HUES48 (cell line): ENCODE measurements around the gene SLC36A1.
A peak's percentile ranks its signal among the peaks of the same experiment; 100 is the strongest.

Experiments used
- H3K27ac ChIP-seq: one replicate; pipeline ENCODE4 v1.7.0; 2013; ENCODE audit warnings: low read depth, low read length, inconsistent platforms
- H3K27me3 ChIP-seq: 2 replicates; pipeline ENCODE4 v1.6.1; 2013; ENCODE audit warnings: mild to moderate bottlenecking, low read length; ENCODE audit not compliant: control insufficient read depth, insufficient read depth
- H3K36me3 ChIP-seq: 2 replicates; pipeline ENCODE4 v1.6.1; 2013; ENCODE audit warnings: low read length; ENCODE audit not compliant: control insufficient read depth, insufficient read depth
- H3K4me1 ChIP-seq: 2 replicates; pipeline ENCODE4 v1.6.1; 2013; ENCODE audit warnings: mild to moderate bottlenecking, low read length; ENCODE audit not compliant: control insufficient read depth, insufficient read depth
- H3K4me3 ChIP-seq: 2 replicates; pipeline ENCODE4 v1.5.1; 2013; ENCODE audit warnings: mild to moderate bottlenecking, low read depth, low read length
- H3K9ac ChIP-seq: 2 replicates; pipeline ENCODE4 v1.6.1; 2013; ENCODE audit warnings: mild to moderate bottlenecking, low read depth, low read length, moderate library complexity
- H3K9me3 ChIP-seq: 2 replicates; pipeline ENCODE4 v1.6.1; 2013; ENCODE audit warnings: low read length; ENCODE audit not compliant: control insufficient read depth, insufficient read depth

SLC36A1 gene

GRCh38 chr5:151490627-151491026 is 43.2 kb downstream of the SLC36A1 start:
- no peak overlapping the region for H3K27ac ChIP-seq
- H3K36me3 ChIP-seq, result peaks cover 13% of the 10 kb centered on the region; the same call in 1 of the 2 replicates

GRCh38 chr5:151491062-151491461 is 43.7 kb downstream of the SLC36A1 start:
- Histone ChIP-seq H3K27me3 (no peaks in the 10 kb centered on the region), H3K27ac (no peak overlapping the region), H3K9ac (no peak overlapping the region)

More at GRCh38 chr5:151490627-151491026, 43.2 kb downstream of the SLC36A1 start:
- H3K9ac ChIP-seq, result no peak overlapping the region
- no peaks in the 10 kb centered on the region for H3K27me3 ChIP-seq
- H3K4me3 ChIP-seq, result no peak overlapping the region
- H3K4me1 ChIP-seq, result peaks cover 4% of the 10 kb centered on the region
- peaks cover 4% of the 10 kb centered on the region; the same call in 1 of the 2 replicates for H3K9me3 ChIP-seq

GRCh38 chr5:151492729-151493128 is 45.3 kb downstream of the SLC36A1 start:
- no peak overlapping the region for H3K27ac ChIP-seq
- H3K36me3 ChIP-seq, result peaks cover 6% of the 10 kb centered on the region; the same call in 1 of the 2 replicates
- H3K9ac ChIP-seq, result no peak overlapping the region
- H3K9me3 ChIP-seq, result peaks cover 4% of the 10 kb centered on the region; the same call in 1 of the 2 replicates
- no peaks in the 10 kb centered on the region for H3K27me3 ChIP-seq
- peaks cover 21% of the 10 kb centered on the region for H3K4me1 ChIP-seq
- H3K4me3 ChIP-seq, result no peak overlapping the region

More at GRCh38 chr5:151491062-151491461, 43.7 kb downstream of the SLC36A1 start:
- Histone ChIP-seq H3K4me3 (no peak overlapping the region), H3K9me3 (peaks cover 4% of the 10 kb centered on the region; the same call in 1 of the 2 replicates), H3K36me3 (peaks cover 13% of the 10 kb centered on the region; the same call in 1 of the 2 replicates), H3K4me1 (peaks cover 7% of the 10 kb centered on the region)

GRCh38 chr5:151493665-151494064 is 46.3 kb downstream of the SLC36A1 start:
- Histone ChIP-seq H3K36me3 (0 out of 2 replicates have a peak, but pooled peaks cover 2% of the 10 kb centered on the region), H3K4me3 (no peak overlapping the region), H3K4me1 (peaks cover 21% of the 10 kb centered on the region), H3K9me3 (peaks cover 4% of the 10 kb centered on the region; the same call in 1 of the 2 replicates), H3K9ac (no peak overlapping the region), H3K27me3 (no peaks in the 10 kb centered on the region), H3K27ac (no peak overlapping the region)

- H3K27me3 ChIP-seq, result no peaks in the 10 kb centered on the region
- H3K27ac ChIP-seq, result no peak overlapping the region
- no peak overlapping the region for H3K9ac ChIP-seq
- no peak overlapping the region for H3K4me3 ChIP-seq
- no peaks in the 10 kb centered on the region for H3K36me3 ChIP-seq
- peaks cover 26% of the 10 kb centered on the region for H3K4me1 ChIP-seq
- peaks cover 4% of the 10 kb centered on the region; the same call in 1 of the 2 replicates for H3K9me3 ChIP-seq
Measured at GRCh38 chr5:151495320-151495719, 47.9 kb downstream of the SLC36A1 start.

GRCh38 chr5:151496041-151496484 is 48.7 kb downstream of the SLC36A1 start:
- Histone ChIP-seq H3K27ac (peak overlapping the region; percentile 71), H3K9ac (no peak overlapping the region), H3K9me3 (peaks cover 4% of the 10 kb centered on the region; the same call in 1 of the 2 replicates), H3K4me1 (peaks cover 26% of the 10 kb centered on the region), H3K27me3 (no peaks in the 10 kb centered on the region), H3K4me3 (peak overlapping the region; percentile 30), H3K36me3 (no peaks in the 10 kb centered on the region)

- Histone ChIP-seq H3K4me1 (peaks cover 26% of the 10 kb centered on the region), H3K36me3 (no peaks in the 10 kb centered on the region), H3K27me3 (no peaks in the 10 kb centered on the region), H3K9ac (no peak overlapping the region), H3K4me3 (no peak overlapping the region), H3K9me3 (peaks cover 4% of the 10 kb centered on the region; the same call in 1 of the 2 replicates), H3K27ac (no peak overlapping the region)
Measured at GRCh38 chr5:151497391-151498002, 50.1 kb downstream of the SLC36A1 start.

- Histone ChIP-seq H3K27me3 (no peaks in the 10 kb centered on the region), H3K4me3 (no peak overlapping the region), H3K9ac (no peak overlapping the region)
Measured at GRCh38 chr5:151498395-151499155, 51.2 kb downstream of the SLC36A1 start.

GRCh38 chr5:151499501-151500035 is 52.2 kb downstream of the SLC36A1 start:
- Histone ChIP-seq H3K9me3 (0 out of 2 replicates have a peak, but pooled peaks cover under 1% of the 10 kb centered on the region), H3K36me3 (no peaks in the 10 kb centered on the region), H3K27me3 (no peaks in the 10 kb centered on the region), H3K4me1 (peaks cover 26% of the 10 kb centered on the region), H3K27ac (no peak overlapping the region), H3K4me3 (no peak overlapping the region), H3K9ac (no peak overlapping the region)

More at GRCh38 chr5:151498395-151499155, 51.2 kb downstream of the SLC36A1 start:
- Histone ChIP-seq H3K9me3 (peaks cover 4% of the 10 kb centered on the region; the same call in 1 of the 2 replicates), H3K36me3 (no peaks in the 10 kb centered on the region), H3K4me1 (peaks cover 26% of the 10 kb centered on the region), H3K27ac (no peak overlapping the region)

- no peak overlapping the region for H3K27ac ChIP-seq
- H3K9me3 ChIP-seq, result no peaks in the 10 kb centered on the region
- H3K36me3 ChIP-seq, result no peaks in the 10 kb centered on the region
- no peak overlapping the region for H3K9ac ChIP-seq
- no peaks in the 10 kb centered on the region for H3K27me3 ChIP-seq
- H3K4me3 ChIP-seq, result no peak overlapping the region
- 0 out of 2 replicates have a peak, but pooled peaks cover 4% of the 10 kb centered on the region for H3K4me1 ChIP-seq
Measured at GRCh38 chr5:151504006-151504405, 56.6 kb downstream of the SLC36A1 start.
